HEK293 (cell line): ENCODE data around the gene OBP2B.
"Not testable (repeated sequence)": the region's sequence is repeated elsewhere in the genome, so short reads cannot be mapped to it uniquely, and the experiment has no call there.

Experiments
- ZNF274 ChIP-seq, 2 experiments: fragments of 200-500 bp in 1 of 2; fragments of 450-650 bp in 1 of 2; sonication (Bioruptor generic) in 1 of 2; formaldehyde crosslinking in 1 of 2; IDR thresholded peaks; 2 replicates each; pipeline versions ENCODE4 v1.5.1 to v1.6.1; 2014 to 2016; ENCODE audit warnings: borderline replicate concordance in 1 of 2, inconsistent platforms in 1 of 2, low read length in 1 of 2, missing biosample characterization in 1 of 2, missing genetic modification characterization in 1 of 2
- ZNF549 ChIP-seq: fragments of 450-650 bp; IDR thresholded peaks from 2 replicates; pipeline ENCODE4 v1.5.1; 2018; ENCODE audit warnings: missing biosample characterization, missing genetic modification characterization, mild to moderate bottlenecking, inconsistent platforms, moderate library complexity
- TF ChIP-seq, protein P1 (sequence below): fragments of 450-650 bp; formaldehyde crosslinking; IDR thresholded peaks from 2 replicates; pipeline ENCODE4 v1.5.1; 2016; ENCODE audit warnings: missing biosample characterization, missing genetic modification characterization
- TF ChIP-seq, protein P2 (sequence below): fragments of 450-650 bp; formaldehyde crosslinking; IDR thresholded peaks from 2 replicates; pipeline ENCODE4 v1.5.1; 2016; ENCODE audit warnings: missing biosample characterization, missing genetic modification characterization
- TF ChIP-seq, protein P3 (sequence below): fragments of 450-650 bp; formaldehyde crosslinking; IDR thresholded peaks from 2 replicates; pipeline ENCODE4 v1.5.1; 2016; ENCODE audit warnings: missing biosample characterization, missing genetic modification characterization

DNA sequence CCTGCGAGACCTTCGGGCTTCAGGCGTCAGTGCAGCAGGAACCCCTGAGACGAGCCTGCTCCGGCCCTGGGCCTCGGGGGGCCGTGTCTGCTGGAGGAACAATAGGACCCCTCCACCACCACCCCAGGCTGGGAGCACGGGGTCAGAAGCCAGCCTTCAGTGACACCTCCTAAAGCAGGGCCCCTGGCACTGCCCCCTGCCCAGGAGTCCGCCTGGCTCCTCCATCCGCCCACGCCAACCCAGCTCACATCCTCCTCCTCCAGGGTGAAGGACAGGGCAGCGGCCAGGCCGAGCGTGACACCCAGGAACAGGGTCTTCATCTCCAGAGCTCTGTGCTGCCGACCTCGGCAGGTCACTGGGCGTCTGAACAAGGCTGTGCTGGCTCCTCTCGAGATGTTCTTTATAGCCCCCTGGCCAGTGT, at the start of gene OBP2B:
- not testable (repeated sequence) for TF ChIP-seq ZNF274 (IDR thresholded peaks at IDR 0.05; ENCODE audit: low read length); ZNF274 (tag by site-specific recombination; IDR thresholded peaks at IDR 0.05; ENCODE audit: borderline replicate concordance); ZNF549 (tag by site-specific recombination)
- TF ChIP-seq, protein P1, sequence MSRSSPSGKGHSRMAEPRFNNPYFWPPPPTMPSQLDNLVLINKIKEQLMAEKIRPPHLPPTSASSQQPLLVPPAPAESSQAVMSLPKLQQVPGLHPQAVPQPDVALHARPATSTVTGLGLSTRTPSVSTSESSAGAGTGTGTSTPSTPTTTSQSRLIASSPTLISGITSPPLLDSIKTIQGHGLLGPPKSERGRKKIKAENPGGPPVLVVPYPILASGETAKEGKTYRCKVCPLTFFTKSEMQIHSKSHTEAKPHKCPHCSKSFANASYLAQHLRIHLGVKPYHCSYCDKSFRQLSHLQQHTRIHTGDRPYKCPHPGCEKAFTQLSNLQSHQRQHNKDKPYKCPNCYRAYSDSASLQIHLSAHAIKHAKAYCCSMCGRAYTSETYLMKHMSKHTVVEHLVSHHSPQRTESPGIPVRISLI (tag by site-specific recombination) = not testable (repeated sequence)
- TF ChIP-seq, protein P2, sequence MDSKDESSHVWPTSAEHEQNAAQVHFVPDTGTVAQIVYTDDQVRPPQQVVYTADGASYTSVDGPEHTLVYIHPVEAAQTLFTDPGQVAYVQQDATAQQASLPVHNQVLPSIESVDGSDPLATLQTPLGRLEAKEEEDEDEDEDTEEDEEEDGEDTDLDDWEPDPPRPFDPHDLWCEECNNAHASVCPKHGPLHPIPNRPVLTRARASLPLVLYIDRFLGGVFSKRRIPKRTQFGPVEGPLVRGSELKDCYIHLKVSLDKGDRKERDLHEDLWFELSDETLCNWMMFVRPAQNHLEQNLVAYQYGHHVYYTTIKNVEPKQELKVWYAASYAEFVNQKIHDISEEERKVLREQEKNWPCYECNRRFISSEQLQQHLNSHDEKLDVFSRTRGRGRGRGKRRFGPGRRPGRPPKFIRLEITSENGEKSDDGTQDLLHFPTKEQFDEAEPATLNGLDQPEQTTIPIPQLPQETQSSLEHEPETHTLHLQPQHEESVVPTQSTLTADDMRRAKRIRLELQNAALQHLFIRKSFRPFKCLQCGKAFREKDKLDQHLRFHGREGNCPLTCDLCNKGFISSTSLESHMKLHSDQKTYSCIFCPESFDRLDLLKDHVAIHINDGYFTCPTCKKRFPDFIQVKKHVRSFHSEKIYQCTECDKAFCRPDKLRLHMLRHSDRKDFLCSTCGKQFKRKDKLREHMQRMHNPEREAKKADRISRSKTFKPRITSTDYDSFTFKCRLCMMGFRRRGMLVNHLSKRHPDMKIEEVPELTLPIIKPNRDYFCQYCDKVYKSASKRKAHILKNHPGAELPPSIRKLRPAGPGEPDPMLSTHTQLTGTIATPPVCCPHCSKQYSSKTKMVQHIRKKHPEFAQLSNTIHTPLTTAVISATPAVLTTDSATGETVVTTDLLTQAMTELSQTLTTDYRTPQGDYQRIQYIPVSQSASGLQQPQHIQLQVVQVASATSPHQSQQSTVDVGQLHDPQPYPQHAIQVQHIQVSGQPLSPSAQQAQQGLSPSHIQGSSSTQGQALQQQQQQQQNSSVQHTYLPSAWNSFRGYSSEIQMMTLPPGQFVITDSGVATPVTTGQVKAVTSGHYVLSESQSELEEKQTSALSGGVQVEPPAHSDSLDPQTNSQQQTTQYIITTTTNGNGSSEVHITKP (tag by site-specific recombination) = not testable (repeated sequence)
- TF ChIP-seq, protein P3, sequence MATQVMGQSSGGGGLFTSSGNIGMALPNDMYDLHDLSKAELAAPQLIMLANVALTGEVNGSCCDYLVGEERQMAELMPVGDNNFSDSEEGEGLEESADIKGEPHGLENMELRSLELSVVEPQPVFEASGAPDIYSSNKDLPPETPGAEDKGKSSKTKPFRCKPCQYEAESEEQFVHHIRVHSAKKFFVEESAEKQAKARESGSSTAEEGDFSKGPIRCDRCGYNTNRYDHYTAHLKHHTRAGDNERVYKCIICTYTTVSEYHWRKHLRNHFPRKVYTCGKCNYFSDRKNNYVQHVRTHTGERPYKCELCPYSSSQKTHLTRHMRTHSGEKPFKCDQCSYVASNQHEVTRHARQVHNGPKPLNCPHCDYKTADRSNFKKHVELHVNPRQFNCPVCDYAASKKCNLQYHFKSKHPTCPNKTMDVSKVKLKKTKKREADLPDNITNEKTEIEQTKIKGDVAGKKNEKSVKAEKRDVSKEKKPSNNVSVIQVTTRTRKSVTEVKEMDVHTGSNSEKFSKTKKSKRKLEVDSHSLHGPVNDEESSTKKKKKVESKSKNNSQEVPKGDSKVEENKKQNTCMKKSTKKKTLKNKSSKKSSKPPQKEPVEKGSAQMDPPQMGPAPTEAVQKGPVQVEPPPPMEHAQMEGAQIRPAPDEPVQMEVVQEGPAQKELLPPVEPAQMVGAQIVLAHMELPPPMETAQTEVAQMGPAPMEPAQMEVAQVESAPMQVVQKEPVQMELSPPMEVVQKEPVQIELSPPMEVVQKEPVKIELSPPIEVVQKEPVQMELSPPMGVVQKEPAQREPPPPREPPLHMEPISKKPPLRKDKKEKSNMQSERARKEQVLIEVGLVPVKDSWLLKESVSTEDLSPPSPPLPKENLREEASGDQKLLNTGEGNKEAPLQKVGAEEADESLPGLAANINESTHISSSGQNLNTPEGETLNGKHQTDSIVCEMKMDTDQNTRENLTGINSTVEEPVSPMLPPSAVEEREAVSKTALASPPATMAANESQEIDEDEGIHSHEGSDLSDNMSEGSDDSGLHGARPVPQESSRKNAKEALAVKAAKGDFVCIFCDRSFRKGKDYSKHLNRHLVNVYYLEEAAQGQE (tag by site-specific recombination) = not testable (repeated sequence)
